NCI-H2107 treated with DMSO at 0.1 percent for 48 hours (cell line): ENCODE results near the gene SOHLH1.

Source experiments
- DNase-seq: peaks from one replicate; lab custom pipeline; 2025; ENCODE audit not compliant: unreplicated experiment; lab: John Stamatoyannopoulos, UW

The SOHLH1 gene

DNA sequence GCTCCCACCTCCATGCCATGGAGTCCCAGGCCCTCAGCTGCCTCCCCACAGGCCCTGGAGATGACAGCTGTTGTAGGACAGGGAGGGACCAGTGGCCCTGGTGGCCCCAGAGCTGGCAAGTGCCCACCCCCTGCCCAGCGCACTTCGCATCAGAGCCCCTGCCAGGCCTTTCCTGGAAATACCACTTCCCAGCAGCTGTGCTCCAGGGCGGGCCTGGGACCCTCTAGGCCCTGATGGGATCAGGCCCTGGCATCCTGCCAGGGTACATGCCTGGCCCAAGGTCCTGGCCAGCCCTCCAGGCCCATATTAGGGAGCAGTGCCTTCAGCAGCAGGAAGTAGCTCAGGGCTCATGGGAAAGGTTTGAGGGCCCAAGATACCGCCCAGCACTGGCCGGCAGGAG lies 5.2 kb upstream of the SOHLH1 start:
- no peak for DNase-seq

DNA sequence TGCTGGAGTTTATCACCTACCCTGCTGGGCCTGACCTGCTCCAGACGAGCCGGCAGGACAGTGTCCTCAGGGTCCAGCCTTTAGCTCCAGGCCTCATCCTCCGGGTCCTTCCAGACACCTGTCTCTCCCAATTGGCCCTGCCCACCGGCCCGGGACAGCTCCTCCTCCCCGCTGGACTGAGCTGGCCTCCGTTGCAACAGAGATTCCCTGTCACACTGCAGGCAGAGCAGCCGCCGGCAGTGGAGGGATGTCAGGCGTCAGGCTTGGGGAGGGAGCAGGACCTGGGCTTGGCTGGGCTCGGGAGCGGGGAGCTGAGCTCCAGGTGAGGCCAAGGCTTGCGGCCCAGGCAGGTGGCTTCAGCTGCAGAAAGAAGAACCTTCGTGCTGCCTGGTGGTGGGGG lies 4.4 kb upstream of the SOHLH1 start:
- no peak for DNase-seq

DNA sequence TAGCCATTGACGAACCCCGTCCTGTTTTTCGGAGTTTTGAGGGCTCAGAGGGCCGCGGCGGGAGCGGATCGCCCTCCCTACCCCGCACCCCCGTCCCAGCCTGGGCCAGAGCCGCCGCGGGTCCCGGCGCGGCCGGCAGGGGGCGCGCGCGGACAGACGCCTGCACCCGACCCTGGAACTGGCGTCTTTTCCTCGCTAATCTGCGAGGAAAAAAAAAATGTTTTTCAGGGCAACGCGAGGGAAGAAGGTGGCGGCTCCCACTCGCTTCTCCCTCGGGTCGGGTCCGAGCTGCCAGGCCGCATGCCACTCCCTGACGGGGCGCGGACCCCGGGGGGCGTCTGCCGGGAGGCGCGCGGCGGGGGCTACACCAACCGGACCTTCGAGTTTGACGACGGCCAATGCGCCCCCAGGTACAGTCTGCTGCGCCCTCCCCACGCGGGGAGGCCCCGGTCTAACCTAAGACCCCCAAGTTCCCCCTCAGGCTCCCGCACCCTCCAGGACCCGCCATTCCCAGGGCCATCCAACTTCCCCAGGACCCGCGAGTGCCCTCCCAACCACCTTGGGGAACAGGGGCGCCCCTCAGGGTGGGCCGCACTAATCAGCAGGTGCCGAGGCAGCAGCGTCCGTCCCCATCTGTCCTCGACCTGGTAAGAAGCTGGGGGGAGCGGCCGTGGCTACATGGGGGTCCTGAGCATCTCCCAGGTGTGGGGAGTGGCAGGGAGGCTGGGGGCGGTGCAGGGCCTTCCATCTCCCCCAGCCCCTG lies 2.9 kb upstream of the SOHLH1 start, which contains the start of gene KCNT1:
Gene KCNT1, plus strand, starts transcription at position 227 of the 763 bp plus-strand sequence. Its CDS starts 74 bp downstream, at position 301.
- DNase-seq: no peak

DNA sequence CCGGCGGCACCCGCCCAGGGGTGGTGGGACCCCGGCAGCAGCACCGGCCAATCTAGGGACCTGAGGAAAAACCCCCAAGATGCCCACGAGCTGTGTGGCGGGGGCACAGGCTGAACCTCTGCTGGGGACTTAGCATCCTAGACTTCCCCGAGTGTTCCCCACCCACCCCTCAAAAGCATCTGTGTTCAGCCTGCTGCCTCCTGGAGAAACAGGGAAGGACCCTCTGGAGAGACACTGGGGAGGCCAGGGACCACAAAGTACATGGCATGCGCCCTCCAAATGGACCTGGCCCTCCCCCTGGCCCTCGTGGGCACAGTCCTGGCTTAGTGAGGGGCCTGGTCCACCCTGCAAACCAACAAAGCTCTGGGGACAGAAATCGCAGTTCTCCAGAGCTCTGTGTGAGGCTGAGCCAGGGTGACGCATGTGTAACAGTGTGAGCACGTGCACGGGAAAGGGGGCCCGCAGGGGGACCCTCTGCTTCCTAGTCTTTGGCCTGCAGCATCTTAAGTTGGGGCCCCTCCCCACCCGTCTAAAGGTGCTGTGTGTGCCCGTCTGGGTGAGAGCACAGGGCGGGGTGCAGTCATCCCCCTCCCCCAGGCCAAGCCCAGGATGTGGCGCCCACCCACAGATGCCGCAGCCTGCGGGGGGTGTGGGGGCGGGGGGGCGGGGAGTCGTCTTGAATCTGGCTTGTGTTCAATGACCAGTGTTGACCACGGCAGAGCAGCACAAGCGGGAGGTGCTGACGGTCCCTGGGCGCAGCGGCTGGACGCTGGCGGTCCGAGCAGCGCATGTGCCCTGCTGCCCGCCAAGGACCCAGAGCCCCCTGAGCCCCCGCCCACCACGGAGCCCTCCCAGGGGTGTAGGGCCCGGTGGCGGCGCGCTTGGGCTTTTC lies 2.0 kb upstream of the SOHLH1 start:
- DNase-seq: no peak

DNA sequence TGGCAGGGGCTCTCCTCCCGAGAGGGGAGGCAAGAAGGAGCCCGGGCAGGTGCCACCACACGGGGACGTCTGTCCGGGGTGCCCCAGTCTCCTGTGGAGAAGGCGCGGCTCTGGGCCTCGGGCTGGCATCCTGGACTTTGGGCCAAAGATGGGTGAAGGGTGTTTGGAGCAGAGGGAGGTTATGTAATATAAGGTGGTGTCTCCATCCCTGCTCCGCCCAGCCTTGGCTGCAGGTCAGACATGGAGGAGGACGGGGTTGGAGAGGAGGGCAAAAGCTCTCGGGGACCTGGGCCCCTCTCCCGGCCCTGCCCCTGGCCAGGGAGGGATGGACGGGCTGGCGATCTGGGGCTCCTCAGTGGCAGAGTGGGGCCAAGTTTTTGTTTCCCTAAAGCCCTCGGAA lies 1.2 kb upstream of the SOHLH1 start:
- no peak for DNase-seq

DNA sequence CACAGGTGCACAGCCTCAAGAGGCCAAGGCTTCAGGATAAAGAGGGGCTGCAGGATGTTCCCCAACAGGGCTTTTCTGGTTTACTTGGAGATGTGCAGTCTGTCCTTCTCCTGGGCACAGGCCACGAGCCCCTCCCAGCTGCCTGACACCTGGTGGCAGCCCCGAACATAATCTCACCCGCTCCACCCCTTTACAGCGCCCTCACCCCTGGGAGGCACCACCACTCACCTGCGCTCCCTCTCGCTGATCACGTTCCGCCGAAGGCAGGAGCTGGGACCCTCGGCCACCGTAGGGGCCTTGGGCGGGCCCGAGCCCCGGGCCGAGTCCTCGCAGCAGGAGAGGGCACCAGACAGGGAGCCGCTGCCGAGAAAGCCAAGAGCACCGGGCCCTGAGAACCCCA lies 514 bp downstream of the SOHLH1 start:
- DNase-seq: no peak

DNA sequence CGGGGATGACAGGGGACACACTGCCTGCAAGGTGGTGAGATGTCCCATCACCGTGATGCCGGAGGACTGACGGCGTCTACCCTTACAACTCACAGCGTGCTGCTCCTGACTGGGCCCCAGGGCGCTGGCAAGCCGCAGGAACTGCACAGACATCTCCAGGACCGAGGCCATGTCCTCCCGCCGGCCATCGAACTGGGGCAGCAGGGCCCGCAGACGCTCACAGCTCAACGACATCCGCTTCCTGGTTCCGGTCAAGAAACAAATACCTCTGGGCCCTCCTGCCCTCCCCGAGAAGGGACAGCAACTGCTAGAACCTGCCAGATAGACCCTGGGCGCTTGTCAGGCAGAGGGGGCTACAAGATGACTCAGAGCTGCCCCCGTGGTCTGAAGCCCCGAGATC lies 1.0 kb downstream of the SOHLH1 start:
- no peak for DNase-seq

DNA sequence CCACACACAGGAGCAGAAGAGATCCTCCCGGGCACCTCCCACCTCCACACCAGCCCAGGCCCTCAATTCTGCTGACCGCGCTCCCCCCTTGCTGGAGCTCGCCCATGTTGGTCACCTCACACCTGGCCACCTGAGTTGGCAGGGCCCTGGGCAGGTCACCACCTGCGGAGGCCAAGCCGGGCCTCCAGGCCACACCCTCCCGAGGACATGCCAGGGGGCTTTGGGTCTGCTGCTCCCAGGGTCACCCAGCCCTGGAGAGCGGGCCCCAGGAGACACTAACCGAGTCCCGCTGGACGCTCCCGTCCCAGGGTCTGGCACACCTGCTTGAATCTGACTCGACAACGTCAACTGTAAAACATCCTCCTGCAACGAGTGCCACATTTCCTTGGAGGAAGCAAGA lies 2.1 kb downstream of the SOHLH1 start:
- no peak for DNase-seq

DNA sequence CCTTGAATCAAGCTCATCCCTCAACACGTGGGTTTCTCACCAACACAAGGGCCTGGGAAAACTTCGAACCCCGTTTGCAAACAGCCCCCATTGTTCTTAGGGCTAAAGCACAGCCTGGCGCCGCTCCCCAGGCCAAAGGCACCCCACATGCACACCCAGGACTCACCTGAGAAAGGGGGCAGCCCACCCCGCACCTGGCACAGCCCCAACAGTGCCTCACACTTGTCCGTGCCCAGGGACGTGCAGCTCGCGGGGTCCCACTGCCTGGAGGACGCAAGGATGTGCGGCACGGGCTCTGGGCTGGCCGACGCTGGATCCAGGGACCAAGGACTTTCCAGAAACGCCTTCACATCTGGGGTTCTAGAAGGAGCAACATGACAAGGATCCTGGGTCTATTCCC lies 2.8 kb downstream of the SOHLH1 start:
- DNase-seq: no peak

DNA sequence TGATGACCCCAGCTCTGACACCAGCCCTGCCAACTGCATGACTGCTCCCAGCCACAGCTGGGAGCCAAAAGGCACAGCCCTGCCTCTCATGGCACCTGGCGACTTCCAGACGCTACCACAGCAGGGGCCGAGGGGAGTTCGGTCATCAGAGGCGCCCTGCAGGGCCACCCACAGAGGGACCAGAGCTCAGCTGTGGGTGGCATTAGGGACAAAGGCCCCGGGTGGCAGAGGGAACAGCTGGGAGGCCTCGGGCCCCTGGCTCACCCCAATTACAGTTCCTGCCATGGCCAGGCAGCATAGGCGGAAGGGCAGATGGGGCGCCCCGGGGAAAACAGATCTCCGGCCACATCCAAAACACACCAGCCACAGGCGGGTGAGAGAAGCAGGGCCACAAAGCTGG lies 3.6 kb downstream of the SOHLH1 start:
- no peak for DNase-seq

DNA sequence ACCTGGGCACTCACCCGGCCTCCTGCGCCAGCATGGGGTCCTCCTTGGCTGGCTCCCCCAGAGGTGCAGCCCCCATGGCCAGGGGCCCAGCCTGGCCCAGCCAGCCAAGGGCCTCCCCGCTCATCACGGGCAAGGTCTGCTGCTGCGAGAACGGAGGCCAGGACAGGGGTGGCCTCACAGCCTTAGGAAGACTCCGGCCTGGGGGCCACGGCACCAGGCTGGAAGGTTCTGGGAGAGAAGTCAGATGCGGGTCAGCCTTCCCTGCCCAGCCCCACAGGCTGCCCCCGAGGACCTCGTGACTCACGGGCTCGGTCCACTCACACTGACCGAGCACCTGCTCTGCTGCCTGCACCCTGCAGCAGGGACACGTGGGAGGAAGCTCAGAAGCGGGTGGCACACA lies 4.2 kb downstream of the SOHLH1 start:
- no peak for DNase-seq

DNA sequence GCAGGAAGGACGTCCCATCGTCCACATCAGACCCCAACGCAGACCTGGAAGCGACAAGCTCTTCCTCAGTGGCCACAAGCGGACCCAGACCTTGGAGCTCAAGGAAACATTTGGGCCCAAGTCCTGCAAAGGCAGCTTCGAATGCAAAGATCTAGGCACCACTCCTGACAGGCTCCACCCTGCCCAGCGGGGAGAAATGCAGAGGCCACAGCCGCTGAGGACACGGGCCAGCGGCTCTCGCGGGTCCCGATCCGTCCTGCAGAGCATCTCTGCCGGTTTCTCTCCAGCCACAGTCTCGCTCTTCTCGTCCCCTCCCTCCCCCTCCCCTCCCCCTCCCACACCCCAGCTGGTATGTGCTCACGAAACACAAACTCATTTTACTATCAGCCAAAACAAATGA lies 4.9 kb downstream of the SOHLH1 start:
- DNase-seq: no peak

DNA sequence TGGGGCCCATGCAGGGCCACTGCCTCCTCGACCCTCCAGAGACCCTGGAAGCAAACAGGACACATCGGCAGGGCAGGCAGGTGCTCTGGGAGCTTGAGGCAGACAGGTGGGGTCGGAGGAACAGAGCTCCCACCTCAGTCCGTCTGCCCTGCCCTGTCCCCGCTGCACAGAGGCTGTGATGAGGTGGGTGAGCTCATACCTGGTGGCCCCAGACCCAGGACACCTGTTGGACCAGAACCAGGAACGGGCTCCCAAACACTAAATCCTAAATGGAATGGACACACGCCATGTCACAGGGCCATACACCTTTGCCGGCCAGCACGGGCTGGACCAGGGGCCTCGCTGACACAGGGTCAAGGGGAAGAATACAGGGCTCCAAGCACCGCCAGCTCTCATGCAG lies 5.5 kb downstream of the SOHLH1 start:
- no peak for DNase-seq

DNA sequence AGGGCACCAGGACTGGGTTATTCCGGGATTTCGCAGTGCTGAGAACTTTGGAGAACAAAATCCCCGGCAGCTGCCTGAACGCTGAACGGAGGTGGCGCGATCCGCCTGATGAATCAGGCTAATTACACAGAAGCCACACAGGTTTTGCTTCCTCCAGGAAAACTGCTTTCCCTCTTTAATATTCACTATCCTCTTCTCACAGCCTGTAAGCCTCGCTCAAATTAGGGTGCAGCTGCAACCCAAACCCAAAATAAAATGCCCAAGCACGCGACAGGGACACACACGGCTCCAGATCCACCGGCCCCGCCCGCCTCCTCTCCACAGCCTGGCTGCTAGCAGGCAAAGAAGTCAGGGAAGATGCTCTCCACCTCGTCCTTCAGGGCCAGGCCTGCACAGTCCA lies 6.0 kb downstream of the SOHLH1 start:
- no peak for DNase-seq

DNA sequence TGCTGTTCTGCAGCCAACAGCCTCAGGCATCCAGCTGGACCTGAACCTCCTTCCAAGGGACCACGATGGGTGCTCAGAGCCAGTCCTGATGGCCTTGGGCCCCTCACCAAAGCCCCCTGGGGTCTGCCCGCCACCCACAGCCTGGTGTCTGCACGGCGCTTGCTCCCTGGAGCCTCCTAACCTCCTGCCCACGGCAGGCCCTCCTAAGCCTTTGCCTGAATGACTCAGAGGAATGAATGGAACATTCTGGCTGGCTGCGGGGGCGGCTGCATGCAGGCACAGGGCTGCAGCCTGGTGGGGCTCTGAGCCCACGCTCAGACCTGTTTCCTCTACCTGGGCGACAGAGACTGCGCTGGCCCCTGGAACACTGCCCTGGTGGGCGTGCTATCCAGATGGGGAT lies 6.9 kb downstream of the SOHLH1 start:
- no peak for DNase-seq

DNA sequence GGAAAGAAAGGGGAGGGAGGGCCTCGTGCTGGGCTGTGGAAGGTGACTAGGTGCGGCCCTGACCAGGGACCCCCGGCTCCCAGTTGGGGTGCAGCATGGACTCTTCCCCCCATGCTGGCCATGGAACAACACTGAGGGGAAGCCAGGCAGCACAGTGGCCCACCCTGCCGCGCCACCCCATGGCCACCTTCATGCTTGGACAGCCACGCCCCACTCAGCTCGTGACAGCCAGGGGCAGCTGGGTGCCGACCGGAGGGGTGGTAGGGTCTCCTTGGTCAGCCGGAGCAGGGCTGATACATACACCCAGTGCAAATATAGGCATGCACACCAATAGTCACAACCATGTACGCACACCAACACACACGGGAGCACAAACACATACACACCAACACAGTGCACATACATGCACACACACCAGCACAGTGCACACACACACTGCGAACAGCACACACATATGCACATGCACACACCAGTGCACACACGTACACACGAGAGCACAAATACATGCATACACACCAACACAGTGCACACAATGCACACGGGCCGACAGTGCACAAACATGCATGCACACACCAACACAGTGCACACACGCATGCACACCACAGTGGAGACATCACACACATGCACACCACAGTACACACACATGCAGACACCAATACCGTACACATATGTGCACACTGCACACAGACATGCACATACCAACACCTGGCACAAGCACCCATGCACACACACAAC lies 8.3 kb downstream of the SOHLH1 start:
- no peak for DNase-seq

DNA sequence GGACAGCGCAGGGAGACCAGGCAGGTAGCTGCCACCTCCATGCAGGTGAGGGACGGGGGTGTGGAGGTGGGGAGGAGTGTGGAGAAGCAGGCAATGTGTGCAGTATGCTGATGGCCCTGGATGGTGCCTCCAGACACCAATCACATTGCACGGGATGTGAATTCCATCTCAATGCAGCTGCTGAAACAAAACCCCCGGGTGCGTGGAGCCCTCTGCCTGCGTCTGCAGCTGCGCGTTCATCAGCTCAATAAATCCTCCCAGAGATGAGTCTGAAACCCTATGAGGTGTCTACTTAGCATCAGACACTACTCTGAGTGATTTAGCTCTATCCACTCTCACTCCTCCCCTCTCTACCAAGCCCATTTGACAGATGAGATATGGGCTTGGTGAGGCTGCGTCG lies 10.3 kb downstream of the SOHLH1 start:
- DNase-seq: no peak

DNA sequence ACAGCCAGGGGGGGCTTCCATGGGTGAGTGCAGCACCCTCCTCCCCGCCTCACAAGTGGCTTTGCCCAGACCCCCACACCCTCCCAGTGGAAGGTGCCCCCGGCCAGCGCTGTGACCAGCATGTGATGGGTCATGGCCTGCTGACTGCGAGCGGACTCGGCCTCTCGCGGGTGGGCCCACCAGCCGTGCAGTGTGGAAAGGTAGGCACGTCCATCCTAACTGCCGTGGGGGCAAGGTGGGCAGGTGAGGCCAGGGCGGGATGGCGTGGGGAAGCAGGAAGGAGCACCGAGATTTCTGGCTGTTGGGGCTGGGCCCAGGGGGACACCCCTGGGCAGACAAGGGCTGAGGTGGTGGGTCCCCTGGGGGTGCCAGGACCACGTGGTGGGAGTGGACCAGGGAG lies 12.1 kb downstream of the SOHLH1 start:
- no peak for DNase-seq

DNA sequence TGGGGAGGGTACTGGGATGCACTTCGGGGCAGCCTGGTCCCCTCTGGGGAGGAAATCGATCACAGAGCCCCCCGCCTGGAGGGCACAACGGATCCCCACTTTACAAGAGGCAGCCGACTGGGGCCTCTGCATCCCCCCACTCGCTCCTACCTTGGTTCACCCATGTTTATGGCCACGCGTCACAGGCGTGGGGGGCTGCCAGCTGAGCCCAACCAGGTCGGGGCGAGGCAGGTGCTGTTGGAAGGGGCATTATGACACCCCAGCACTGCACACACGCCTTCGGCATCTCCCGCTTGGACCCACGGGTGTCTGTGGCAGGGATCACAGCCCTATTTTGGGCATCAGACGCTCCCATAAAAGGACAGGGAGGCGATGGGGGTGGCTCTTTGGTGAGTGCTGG lies 14.6 kb downstream of the SOHLH1 start:
- no peak for DNase-seq

DNA sequence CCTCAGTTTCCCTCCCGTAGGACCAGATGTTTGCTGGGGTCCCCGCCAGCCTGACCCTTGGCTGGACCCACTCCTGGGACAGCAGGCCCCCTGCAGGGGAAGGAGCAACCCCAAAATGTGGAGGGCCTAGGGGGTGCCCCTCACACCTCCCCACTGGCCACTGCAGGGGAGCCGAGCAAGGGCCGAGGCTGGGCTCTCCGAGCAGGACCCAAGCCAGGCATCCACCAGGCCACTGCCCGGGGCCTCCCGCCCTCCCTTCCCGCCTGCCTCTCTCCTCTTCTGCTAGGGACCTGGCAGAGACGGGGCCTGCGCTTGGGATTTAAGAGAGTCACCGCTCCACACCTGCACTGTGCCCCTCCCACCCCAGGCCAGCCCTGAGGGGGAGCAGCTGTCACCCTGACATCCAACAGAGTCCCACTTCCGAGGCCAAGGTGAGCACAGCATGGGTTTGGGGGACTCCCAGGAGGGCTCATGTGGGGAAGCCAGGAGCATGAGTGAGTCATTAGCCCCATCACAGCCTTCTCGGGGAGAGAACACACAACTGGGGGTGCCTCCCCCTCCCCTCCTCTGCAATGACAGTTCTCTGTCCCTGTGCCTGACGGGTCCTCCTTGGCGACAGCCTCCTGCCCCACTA lies 15.8 kb downstream of the SOHLH1 start:
- no peak for DNase-seq

DNA sequence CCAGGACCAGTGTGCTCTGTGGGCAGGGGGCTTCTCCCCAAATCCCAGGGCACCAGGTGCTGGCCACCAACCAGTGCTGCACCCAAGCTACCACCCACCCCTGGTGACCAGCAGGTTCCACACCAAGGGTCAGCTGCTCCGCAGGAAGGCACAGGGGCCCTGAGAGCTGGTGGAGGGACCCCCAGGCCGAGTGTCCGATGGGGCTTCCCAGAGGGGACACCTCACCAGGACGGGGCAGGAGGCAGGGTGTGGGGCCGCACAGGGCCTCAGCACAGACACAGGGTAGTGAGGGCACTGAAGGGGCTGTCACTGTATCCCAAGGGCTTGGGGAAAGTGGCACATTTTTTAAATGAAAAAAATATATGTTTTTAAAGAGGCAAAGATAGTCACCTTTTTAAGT lies 18.1 kb downstream of the SOHLH1 start:
- no peak for DNase-seq
